KOPT-K1 (cell line): ENCODE data around the gene NIBAN1.

Experiments
- H3K27ac ChIP-seq: fragments of 200-600 bp; sonication (generic); 2 replicates; pipeline ENCODE4 v1.5.1; 2016; ENCODE audit warnings: antibody characterized with exemption, mild to moderate bottlenecking, low read depth, low read length; ENCODE audit not compliant: poor library complexity, severe bottlenecking
- H3K36me3 ChIP-seq: fragments of 200-600 bp; sonication (generic); 2 replicates; pipeline ENCODE4 v1.5.1; 2017; ENCODE audit warnings: antibody characterized with exemption, mild to moderate bottlenecking, low read length, moderate library complexity; ENCODE audit not compliant: insufficient read depth
- H3K9me3 ChIP-seq: fragments of 200-600 bp; sonication (generic); 2 replicates; pipeline ENCODE4 v1.5.1; 2017; ENCODE audit warnings: antibody characterized with exemption, low read length, mild to moderate bottlenecking; ENCODE audit not compliant: insufficient read depth, poor library complexity, severe bottlenecking

The NIBAN1 gene

DNA sequence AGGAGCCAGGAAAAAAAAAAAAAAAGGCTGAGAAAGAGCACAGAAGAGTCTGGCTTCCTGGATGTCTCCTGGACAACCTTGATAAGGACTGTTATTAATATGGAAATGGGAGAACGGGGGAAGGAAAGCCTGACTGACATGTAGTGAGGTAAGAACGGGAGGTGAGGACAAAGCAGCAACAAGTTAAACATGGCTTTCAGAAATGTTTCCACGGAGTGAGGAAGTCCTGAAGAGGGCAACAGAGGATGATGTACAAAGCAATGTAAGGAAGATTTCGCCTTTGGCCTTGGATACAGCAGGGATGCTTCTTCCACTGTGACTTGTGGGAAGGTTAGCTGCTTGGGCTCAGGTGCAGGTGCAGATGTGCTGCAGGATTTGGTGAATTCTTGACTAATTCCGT, 11.9 kb upstream of the NIBAN1 start:
- Histone ChIP-seq H3K27ac (no peak overlapping the region), H3K36me3 (no peaks in the 10 kb centered on the region), H3K9me3 (no peaks in the 10 kb centered on the region)

DNA sequence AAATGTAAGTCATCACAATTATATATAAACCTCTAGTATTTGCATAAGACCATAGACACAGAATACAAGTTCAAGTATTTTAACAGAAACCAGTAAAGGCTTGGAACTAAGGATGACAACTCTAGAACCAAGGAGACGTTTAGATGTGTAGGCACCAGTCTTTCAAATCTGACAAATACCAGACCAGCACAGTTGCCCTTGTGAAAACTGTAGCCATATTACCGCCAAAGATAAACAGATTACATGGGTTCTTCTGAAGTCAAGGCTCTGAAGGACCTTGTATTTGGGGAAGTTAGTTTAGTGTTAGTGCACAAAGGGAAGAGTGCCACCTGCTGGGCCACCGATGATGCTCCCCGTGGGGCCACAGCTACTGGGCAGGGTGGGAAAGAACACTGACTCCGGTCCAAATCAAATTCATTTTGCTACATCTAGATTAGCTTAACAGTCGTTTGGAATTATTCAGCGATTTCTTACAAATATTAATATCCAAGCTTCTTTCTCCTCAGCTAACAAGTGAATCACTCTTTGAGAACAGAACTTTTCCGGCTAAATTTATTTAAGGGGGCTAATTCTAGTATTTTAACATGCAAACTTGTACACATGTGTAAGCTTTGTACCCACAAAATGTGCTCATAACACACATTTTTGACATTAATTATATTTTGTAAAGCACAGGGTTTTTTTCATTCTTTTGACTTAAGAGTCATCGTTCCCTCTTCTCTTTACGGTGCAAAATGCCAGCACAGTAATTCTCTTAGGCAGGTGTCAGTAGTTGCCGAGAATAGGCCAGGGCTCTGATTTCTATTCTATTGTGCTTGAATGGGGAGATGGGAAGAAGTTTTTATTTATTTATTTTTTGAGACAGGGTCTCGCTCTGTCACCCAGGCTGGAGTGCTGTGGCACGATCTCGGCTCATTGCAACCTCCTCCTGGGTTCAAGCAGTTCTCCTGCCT, 8.0 kb upstream of the NIBAN1 start:
- Histone ChIP-seq H3K27ac (no peak overlapping the region), H3K9me3 (no peaks in the 10 kb centered on the region), H3K36me3 (no peaks in the 10 kb centered on the region)

DNA sequence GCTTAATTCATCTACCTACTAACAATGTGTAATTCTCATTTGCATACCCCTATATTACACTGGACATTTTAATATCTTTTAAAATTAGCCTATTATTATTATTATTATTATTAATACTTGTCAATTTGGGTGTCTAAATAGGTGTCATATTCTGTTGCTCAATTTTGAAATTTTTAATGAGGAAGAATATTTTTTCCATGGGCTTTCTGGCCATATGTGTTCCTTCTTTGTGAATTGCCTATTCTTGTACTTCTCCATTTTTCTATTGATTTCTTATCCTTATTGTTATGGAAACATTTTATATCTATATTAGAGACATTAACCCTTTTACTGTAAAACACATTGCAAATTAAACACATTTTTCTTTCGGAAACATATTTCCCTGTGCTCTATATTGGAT, 6.4 kb upstream of the NIBAN1 start:
- no peak overlapping the region for H3K27ac ChIP-seq
- H3K9me3 ChIP-seq = no peaks in the 10 kb centered on the region
- no peaks in the 10 kb centered on the region for H3K36me3 ChIP-seq

DNA sequence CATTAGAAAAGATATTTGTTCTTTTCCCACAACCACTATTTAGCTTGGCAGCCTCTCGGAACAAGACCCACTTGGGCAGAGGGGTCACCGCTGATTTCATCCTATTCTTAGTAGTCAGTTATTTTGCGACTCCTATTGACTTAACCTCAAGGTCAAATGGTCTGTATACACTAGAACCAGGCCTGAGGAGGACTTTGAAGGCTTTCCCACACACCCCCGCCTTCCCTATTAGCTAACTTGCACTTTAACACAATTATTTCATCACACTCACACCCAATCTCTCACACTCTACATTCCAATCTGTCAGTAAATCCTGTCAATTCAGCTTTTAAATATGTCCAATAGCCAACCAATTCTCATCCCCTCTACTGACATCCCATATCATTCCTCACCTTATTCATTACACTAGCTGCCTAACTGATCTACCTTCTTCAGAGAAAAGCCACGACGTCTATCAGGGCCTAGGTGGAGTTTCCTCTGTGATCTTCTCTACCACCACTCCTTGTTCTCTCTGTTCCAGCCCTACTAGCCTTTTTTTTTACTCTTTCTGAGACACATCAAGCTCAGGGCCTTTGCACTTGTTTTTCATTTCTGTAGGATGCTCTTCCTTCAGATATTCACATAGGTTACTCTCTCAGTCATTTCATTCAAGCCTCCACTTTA, 1.0 kb upstream of the NIBAN1 start:
- H3K27ac ChIP-seq = no peak overlapping the region
- H3K36me3 ChIP-seq = no peaks in the 10 kb centered on the region
- no peaks in the 10 kb centered on the region for H3K9me3 ChIP-seq

DNA sequence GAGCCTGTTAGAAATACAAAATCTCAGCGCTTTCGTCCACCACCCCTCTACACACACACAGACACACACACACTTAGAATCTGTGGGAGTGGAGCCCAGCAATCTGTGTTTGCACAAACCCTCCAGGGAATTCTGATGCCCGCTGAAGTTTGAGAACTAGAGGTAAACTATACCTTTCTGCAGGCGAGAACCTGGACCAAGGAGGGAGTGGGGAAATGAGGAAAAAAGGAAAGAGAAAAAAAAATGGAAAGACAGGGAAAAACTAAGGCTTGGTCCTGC, 468 bp upstream of the NIBAN1 start:
- Histone ChIP-seq H3K27ac (no peak overlapping the region), H3K36me3 (no peaks in the 10 kb centered on the region), H3K9me3 (no peaks in the 10 kb centered on the region)

DNA sequence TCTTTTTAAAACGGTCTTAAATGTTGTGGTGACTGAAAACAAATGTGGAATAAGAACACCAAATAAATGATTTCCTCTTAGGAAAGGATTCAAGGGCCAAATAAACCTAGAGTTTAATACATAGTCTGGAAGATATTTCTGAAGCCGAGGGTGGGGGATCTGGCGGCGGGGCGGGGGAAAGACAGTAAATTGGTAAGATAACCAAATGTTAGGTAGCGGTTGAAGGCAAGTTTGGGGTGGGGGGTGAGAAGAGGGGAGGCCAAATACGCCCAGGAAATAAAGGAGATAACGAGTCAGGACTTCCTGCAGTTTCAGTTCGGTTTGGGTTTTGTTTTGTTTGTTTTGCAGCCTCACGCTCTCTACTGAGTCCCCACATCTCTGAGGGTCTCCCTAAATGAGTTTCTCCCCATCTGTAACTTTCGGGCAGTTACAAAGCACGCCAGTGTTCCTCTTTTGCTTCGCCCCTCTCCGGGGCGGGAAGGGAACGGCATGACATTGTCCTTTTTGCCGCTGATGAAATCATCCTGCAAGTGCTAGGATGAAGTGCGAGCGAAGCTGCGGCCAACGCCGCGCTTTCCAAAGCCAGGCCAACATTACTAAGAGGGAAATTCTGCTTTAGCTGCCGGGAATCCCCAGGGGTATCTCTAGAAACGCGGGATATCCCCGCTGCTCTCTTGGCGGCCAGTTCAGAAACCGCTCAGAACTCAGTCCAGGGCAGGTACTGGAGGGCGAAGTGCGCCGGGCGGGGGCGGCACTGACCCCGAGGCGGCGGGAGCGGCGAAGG, 844 bp downstream of the NIBAN1 start:
- Histone ChIP-seq H3K36me3 (no peaks in the 10 kb centered on the region), H3K9me3 (no peaks in the 10 kb centered on the region), H3K27ac (peak overlapping the region; percentile 50)

DNA sequence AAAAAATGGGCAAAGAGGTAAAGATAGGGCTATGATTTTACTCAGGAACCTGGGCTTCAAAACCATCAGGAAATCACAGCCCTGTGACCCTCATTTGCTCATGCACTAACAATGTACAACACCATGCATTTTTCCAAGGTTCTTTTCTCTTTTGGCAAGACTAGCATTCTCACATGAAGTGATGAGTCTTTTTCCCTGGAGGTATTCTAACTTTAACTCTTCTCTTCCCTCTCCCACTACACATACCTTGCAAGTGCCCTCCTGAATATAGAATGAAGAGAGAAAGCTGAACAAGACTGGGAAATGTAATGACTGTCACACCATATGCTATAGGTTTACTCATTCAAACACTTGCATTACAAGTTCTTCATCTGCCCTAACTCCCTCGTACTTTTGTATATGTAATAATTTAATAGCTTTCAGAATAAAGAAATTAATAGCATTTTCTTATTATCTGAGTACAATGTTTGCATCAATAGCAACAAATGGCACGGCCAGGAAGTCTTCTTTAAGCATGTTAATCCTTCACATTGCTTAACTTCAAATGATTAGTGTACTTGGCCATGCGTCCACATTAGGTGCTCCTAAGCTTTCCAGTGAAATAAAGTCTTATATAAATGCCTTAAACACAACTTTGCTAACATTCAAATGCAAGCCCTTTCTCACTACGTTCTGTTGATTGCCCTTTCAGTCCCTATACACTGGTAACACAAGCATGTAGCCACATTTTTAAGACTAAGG, 1.8 kb downstream of the NIBAN1 start:
- H3K27ac ChIP-seq = no peak overlapping the region
- no peaks in the 10 kb centered on the region for H3K9me3 ChIP-seq
- no peaks in the 10 kb centered on the region for H3K36me3 ChIP-seq

DNA sequence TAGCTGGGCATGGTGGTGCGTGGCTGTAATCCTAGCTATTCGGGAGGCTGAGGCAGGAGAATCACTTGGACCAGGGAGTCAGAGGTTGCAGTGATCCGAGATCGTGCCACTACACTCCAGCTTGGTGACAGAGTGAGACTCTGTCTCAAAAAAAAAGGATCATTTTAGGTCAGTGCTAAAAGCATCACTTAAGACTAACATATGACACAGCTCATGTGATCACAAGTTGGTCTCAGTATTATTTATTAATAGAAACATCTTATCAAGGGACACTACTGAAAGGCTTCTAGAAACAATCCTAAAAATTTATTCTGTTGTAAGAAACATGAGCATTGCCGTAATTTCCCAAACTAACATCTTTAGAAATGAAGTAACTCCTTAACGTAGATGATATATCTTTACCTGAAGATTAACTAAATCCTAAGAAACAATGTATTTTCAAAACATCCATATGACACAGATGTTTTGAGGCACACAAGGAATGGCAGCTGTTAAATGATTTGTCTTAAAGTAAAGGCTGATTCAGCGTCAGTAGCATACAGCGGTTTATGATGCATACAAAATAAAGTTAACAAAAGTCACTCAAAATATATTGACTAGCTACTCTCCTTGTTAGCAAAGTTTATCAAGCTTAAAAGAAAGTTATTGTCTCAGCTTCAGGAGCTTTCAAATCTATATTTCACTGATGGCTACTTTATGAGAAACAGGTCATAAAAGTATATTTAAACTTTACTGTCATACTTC, 2.6 kb downstream of the NIBAN1 start:
- no peaks in the 10 kb centered on the region for H3K9me3 ChIP-seq
- no peak overlapping the region for H3K27ac ChIP-seq
- H3K36me3 ChIP-seq = no peaks in the 10 kb centered on the region

DNA sequence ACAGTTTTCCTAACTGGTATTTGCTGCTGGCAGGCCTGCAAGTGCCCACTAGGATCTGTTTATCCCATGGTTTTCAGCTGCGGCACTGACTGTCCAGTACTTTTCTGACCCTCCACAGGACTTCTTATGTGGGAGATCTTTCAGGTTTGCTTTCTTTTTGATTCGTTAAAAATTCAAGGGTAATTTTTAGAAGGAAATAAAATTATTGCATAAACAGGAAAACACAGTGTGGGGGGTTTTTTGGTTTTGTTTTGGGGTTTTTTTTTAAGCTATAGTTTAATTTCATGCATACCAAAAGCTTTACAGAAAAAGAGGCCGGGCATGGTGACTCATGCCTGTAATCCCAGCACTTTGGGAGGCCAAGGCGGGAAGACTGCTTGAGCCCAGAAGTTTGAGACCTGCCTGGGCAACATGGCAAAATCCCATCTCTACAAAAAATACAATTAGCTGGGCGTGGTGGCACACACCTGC, 3.6 kb downstream of the NIBAN1 start:
- Histone ChIP-seq H3K27ac (no peak overlapping the region), H3K36me3 (no peaks in the 10 kb centered on the region), H3K9me3 (no peaks in the 10 kb centered on the region)

DNA sequence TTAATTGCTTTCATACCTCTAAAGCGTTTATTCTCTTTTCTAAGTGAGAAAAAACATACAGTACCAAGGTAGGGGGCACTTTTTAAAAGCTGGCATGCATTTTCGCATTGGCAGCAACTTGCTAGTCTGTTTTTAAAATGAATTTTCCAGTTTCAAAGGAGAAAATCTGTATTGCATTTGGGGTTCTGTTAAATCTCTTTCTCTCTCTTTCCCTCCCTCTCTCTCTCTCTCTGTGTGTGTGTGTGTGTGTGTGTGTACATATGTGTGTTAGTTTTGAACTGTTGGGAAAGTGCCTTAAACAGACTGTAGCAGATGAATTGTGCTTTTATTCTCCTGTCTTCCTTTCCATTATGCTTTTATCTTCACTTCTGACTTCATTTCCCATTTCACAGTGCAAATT, 7.3 kb downstream of the NIBAN1 start:
- H3K36me3 ChIP-seq = no peaks in the 10 kb centered on the region
- H3K27ac ChIP-seq = no peak overlapping the region
- no peaks in the 10 kb centered on the region for H3K9me3 ChIP-seq

DNA sequence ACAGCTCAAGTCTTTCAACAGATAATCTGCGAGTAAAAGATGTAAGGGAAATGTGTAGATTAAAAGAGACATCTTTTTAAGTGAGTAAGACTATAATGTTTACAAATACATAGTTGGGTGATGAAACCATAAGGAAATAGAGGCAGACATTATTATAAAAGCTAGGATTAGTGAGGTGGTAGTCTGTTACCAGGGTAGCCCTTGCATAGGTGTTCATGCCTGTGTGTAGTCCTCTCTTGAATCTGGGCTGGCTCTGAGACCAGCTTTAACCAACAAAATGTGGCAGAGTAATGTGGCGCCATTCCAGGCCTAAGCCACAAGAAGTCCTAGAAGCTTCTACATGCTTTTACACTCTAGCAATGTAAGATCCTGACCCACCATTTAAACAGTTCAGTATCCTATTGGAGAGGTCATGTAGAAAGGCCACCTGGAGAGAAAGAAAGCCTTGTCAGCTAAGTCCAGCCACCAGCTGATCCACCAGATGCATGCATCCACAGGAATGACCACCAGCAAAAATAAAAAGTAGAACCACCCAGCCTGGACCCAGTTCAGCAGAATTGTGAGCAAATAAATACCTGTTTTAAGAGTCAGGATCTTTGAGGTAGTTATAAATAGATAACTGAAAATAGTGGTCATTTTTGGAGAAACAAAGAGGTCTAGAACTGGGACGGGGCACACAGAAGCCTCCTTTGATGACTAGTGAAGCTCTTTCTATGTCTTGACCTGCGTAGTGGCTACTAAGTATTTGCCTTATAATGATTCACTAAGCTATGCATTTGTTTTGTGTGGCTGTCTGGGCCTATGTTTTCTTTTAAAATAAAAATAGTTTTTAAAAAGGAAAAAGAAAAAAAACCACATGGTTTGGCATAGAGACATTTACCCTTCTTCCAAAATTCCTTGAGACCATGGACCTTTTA, 8.1 kb downstream of the NIBAN1 start:
- Histone ChIP-seq H3K9me3 (no peaks in the 10 kb centered on the region), H3K27ac (no peak overlapping the region), H3K36me3 (no peaks in the 10 kb centered on the region)

DNA sequence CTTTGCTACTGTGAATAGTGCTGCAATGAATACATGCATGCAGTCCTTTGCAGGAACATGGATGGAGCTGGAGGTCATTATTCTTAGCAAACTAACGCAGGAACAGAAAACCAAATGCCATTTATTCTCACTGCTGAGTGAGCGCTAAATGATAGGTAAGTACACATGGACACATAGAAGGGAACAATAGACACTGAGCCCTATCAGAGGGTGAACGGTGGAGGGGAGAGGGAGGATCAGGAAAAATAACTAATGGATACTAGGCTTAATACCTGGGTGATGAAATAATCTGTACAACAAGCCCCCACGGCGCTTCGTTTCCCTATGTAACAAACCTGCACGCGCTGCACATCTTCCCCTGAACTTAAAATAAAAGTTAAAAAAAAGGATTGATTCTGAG, 8.9 kb downstream of the NIBAN1 start:
- H3K27ac ChIP-seq = no peak overlapping the region
- no peaks in the 10 kb centered on the region for H3K36me3 ChIP-seq
- no peaks in the 10 kb centered on the region for H3K9me3 ChIP-seq

DNA sequence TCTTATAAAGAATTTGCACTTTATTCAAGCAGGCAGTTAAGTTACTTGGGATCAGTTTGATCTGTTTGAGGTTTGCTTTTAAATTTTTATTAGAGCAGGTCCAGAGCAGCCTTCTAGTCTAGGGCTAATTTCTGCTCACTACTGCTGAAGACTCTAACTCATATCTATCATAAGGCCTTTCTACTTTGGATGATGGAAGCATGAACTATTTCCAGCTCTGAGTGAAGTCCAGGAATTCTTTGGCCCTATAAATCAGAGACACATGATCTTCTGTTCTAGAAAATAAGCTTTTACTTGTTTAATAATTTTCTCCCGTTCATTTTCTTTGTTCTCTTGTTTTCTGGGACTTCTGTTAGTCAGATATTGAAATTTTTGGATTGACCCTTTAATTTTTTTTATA, 14.7 kb downstream of the NIBAN1 start:
- H3K27ac ChIP-seq = no peak overlapping the region
- H3K9me3 ChIP-seq = no peaks in the 10 kb centered on the region

More for the DNA sequence above, 14.7 kb downstream of the NIBAN1 start:
- no peaks in the 10 kb centered on the region for H3K36me3 ChIP-seq
